Measurements from ENCODE around the gene GNPTAB.

GNPTAB gene

DNA sequence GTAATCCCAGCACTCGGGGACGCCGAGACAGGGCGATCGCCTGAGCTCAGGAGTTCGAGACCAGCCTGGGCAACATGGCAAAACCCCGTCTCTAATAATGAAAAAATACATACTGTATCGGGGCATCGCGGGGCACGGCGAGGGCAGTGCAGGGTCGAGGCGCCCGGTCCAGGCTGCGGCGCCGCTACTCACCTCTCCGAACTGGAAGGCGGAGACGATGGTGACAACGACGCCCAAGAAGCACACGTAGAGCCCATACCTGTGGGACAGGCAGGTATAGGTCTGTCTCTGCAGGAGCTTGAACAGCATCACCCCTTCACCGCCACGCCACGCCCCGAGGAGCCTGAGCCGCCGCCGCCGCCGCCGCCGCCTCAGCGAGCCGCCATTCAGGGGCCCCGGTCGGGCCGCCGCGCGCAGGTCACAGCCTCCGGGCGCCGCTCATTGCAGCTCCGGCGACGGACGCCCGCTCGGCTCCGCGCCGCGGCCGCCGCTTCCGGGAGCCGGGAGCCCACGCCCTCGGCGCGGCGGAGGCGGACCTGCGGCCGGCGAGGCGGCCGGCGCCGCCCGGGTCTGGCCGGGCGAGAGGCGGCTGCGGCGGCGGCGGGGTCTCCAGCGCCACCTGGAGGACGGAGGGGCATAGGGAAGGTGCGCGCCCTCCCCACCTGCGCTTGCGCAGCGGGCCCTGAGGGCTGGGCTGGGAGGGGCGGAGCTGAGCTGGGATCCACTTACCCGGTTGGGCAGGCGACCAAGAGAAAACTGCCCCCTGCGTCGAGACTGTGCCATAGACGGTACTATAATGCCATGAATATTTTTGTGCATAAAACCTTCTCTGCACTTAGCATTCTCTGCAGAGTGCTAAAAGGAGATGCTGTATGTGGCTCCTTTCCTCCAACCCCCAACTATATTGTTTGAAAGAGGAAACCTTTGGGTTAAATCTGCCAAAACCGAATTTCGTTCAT lies at the start of gene GNPTAB:
Gene GNPTAB, minus strand, starts transcription at position 593 of the 959 bp plus-strand sequence. Its CDS starts 284 bp downstream, at position 309.
- Histone ChIP-seq H3K27me3 (no peaks in the 10 kb centered on the region), H3K9me3 (no peaks in the 10 kb centered on the region), H3K4me1 (ENCODE audit: control insufficient read depth in 1 of 2, insufficient read depth in 1 of 2, low read depth in 1 of 2, low read length in 1 of 2) (peaks cover 19 to 29% of the 10 kb centered on the region in 2 experiments), H3K36me3 (no peaks in the 10 kb centered on the region), H3K27ac (peak within 1 kb of the TSS; percentile 84), H3K4me3 (ENCODE audit: low read depth in 1 of 2, low read length in 1 of 2) (peak within 1 kb of the TSS; percentile 75 to 80)
- TF ChIP-seq, protein P1, sequence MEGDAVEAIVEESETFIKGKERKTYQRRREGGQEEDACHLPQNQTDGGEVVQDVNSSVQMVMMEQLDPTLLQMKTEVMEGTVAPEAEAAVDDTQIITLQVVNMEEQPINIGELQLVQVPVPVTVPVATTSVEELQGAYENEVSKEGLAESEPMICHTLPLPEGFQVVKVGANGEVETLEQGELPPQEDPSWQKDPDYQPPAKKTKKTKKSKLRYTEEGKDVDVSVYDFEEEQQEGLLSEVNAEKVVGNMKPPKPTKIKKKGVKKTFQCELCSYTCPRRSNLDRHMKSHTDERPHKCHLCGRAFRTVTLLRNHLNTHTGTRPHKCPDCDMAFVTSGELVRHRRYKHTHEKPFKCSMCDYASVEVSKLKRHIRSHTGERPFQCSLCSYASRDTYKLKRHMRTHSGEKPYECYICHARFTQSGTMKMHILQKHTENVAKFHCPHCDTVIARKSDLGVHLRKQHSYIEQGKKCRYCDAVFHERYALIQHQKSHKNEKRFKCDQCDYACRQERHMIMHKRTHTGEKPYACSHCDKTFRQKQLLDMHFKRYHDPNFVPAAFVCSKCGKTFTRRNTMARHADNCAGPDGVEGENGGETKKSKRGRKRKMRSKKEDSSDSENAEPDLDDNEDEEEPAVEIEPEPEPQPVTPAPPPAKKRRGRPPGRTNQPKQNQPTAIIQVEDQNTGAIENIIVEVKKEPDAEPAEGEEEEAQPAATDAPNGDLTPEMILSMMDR (IDR thresholded peaks at IDR 0.05), result peak; percentile 97

GRCh38 chr12:101878243-101878821 lies 47.6 kb upstream of the GNPTAB start:
- Histone ChIP-seq H3K27me3 (no peaks in the 10 kb centered on the region), H3K36me3 (no peaks in the 10 kb centered on the region), H3K27ac (peak overlapping the region; percentile 94), H3K4me3 (ENCODE audit: low read depth in 1 of 2, low read length in 1 of 2) (peak overlapping the region; percentile 85 to 93), H3K9me3 (no peaks in the 10 kb centered on the region), H3K4me1 (ENCODE audit: control insufficient read depth in 1 of 2, insufficient read depth in 1 of 2, low read depth in 1 of 2, low read length in 1 of 2) (peaks cover 44 to 59% of the 10 kb centered on the region in 2 experiments)
- TF ChIP-seq, protein P1 (IDR thresholded peaks at IDR 0.05), result no peak

DNA sequence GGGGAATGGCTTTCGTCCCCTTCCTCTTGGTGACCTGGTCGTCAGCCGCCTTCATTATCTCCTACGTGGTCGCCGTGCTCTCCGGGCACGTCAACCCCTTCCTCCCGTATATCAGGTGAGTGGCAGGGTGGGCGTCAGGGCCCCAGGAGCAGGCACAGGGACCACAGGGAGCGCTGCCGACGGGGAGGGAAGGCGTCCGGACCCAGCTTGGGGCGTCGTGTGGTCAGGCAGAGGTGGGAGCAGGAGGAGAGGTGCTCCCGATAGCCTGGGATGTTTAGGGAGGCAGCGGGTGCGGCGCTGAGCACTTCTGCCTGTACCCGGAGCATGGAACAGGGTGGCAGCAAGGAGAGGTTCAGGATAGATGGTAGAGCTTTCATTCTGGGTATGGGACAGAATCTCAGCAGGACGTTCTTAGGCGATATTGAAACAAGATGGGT lies 47.1 kb upstream of the GNPTAB start:
- TF ChIP-seq, protein P1 (IDR thresholded peaks at IDR 0.05), result no peak
- no peaks in the 10 kb centered on the region for H3K27me3 ChIP-seq
- peak overlapping the region; percentile 85 to 93 for H3K4me3 ChIP-seq (ENCODE audit: low read depth in 1 of 2, low read length in 1 of 2)
- no peaks in the 10 kb centered on the region for H3K9me3 ChIP-seq
- peaks cover 44 to 59% of the 10 kb centered on the region in 2 experiments for H3K4me1 ChIP-seq (ENCODE audit: control insufficient read depth in 1 of 2, insufficient read depth in 1 of 2, low read depth in 1 of 2, low read length in 1 of 2)
- peak overlapping the region; percentile 94 for H3K27ac ChIP-seq
- H3K36me3 ChIP-seq, result no peaks in the 10 kb centered on the region

GRCh38 chr12:101876861-101877805 lies 46.4 kb upstream of the GNPTAB start, which contains the start of gene DRAM1:
TSS of gene DRAM1 (plus strand) at chr12:101877580. CDS start at chr12:101877790, 210 bp downstream.
- Histone ChIP-seq H3K27me3 (no peaks in the 10 kb centered on the region), H3K4me1 (ENCODE audit: control insufficient read depth in 1 of 2, insufficient read depth in 1 of 2, low read depth in 1 of 2, low read length in 1 of 2) (peaks cover 44 to 56% of the 10 kb centered on the region in 2 experiments), H3K4me3 (ENCODE audit: low read depth in 1 of 2, low read length in 1 of 2) (peak within 1 kb of the TSS; percentile 85 to 93), H3K27ac (peak within 1 kb of the TSS; percentile 94), H3K36me3 (no peaks in the 10 kb centered on the region), H3K9me3 (no peaks in the 10 kb centered on the region)
- TF ChIP-seq, protein P1 (IDR thresholded peaks at IDR 0.05), result peak; percentile 43

Measured in neutrophil (primary cell).